DND-41 (cell line): ENCODE data around the gene GALNT18.

ENCODE experiments used
- ATAC-seq: fragments of 200-7000 bp; cut with Tn5 transposase; 3 replicates; pipeline ENCODE4 v1.9.1; 2021; ENCODE audit warnings: low read depth; ENCODE audit not compliant: insufficient read depth
- DNase-seq: peaks from one replicate; pipeline ENCODE4 v3.0.0-alpha.2; 2020
- H2AFZ ChIP-seq: 2 replicates; pipeline ENCODE4 v1.6.0; 2012; ENCODE audit warnings: low read depth, low read length
- H3K27ac ChIP-seq: 2 replicates; pipeline ENCODE4 v1.5.1; 2012; ENCODE audit warnings: low read length, inconsistent platforms
- H3K27me3 ChIP-seq: fragments of 200-600 bp; sonication (generic); 2 replicates; pipeline ENCODE4 v1.6.0; 2012; ENCODE audit warnings: low read length, mild to moderate bottlenecking, inconsistent platforms; ENCODE audit not compliant: insufficient read depth, poor library complexity
- H3K36me3 ChIP-seq: 2 replicates; pipeline ENCODE4 v1.5.1; 2012; ENCODE audit warnings: low read length, inconsistent platforms; ENCODE audit not compliant: insufficient read depth
- H3K4me1 ChIP-seq: 2 replicates; pipeline ENCODE4 v1.5.1; 2012; ENCODE audit warnings: mild to moderate bottlenecking, low read length; ENCODE audit not compliant: insufficient read depth
- H3K4me2 ChIP-seq: 2 replicates; pipeline ENCODE4 v1.6.0; 2012; ENCODE audit warnings: mild to moderate bottlenecking, moderate library complexity, low read length, inconsistent platforms; ENCODE audit not compliant: insufficient read depth
- H3K4me3 ChIP-seq, 2 experiments: fragments of 200-600 bp in 1 of 2; shearing (Covaris generic) in 1 of 2; 2 replicates each; pipeline ENCODE4 v1.5.1; 2012 to 2016; ENCODE audit warnings: inconsistent platforms in 2 of 2, low read length in 2 of 2, mild to moderate bottlenecking in 2 of 2, low read depth in 1 of 2, moderate library complexity in 1 of 2
- H3K79me2 ChIP-seq: 2 replicates; pipeline ENCODE4 v1.6.0; 2012; ENCODE audit warnings: low read length, inconsistent platforms; ENCODE audit not compliant: insufficient read depth
- H3K9ac ChIP-seq: 2 replicates; pipeline ENCODE4 v1.6.0; 2012; ENCODE audit warnings: low read depth, mild to moderate bottlenecking, inconsistent platforms, low read length, moderate library complexity
- H3K9me3 ChIP-seq: 2 replicates; pipeline ENCODE4 v1.5.1; 2012; ENCODE audit warnings: low read length, moderate library complexity, mild to moderate bottlenecking, inconsistent platforms; ENCODE audit not compliant: insufficient read depth, severe bottlenecking
- H4K20me1 ChIP-seq: 2 replicates; pipeline ENCODE4 v1.6.0; 2012; ENCODE audit warnings: low read length; ENCODE audit not compliant: insufficient read depth
- CTCF ChIP-seq: IDR thresholded peaks from 2 replicates; pipeline ENCODE4 v1.5.1; 2012; ENCODE audit warnings: borderline replicate concordance, low read length, moderate library complexity, mild to moderate bottlenecking; ENCODE audit not compliant: poor library complexity, severe bottlenecking; ENCODE audit errors: extremely low read depth
- EZH2 ChIP-seq: IDR thresholded peaks from 3 replicates; pipeline ENCODE4 v1.6.1; 2012; ENCODE audit warnings: borderline replicate concordance, low read depth, mild to moderate bottlenecking, moderate library complexity, low read length, inconsistent platforms; ENCODE audit not compliant: severe bottlenecking

The GALNT18 gene

GRCh38 chr11:11621573-11622339 lies at the start of gene GALNT18:
Gene GALNT18 (minus strand): TSS chr11:11622005.
- no peak within 1 kb of the TSS for H3K4me3 ChIP-seq
- DNase-seq = no peak
- H3K9ac ChIP-seq = no peak within 1 kb of the TSS
- H2AFZ ChIP-seq = no peak within 1 kb of the TSS
- no peaks in the 10 kb centered on the region for H3K27me3 ChIP-seq
- H3K36me3 ChIP-seq = no peaks in the 10 kb centered on the region
- H3K79me2 ChIP-seq = no peaks in the 10 kb centered on the region
- H3K4me2 ChIP-seq = no peak within 1 kb of the TSS
- TF ChIP-seq CTCF (no peak), EZH2 (no peak)
- ATAC-seq = no peak
- no peaks in the 10 kb centered on the region for H3K9me3 ChIP-seq
- no peaks in the 10 kb centered on the region for H3K4me1 ChIP-seq
- H4K20me1 ChIP-seq = no peaks in the 10 kb centered on the region
- no peak within 1 kb of the TSS for H3K27ac ChIP-seq

GRCh38 chr11:11670574-11670973 lies 48.8 kb upstream of the GALNT18 start:
- TF ChIP-seq CTCF = no peak
- TF ChIP-seq EZH2 = no peak
- DNase-seq (no peak), ATAC-seq (no peak)
- no peak overlapping the region for H3K4me3 ChIP-seq
- no peaks in the 10 kb centered on the region for H4K20me1 ChIP-seq
- H3K27ac ChIP-seq = no peak overlapping the region
- no peak overlapping the region for H3K4me2 ChIP-seq
- H3K4me1 ChIP-seq = no peaks in the 10 kb centered on the region
- H3K9ac ChIP-seq = no peak overlapping the region
- peaks cover 25% of the 10 kb centered on the region for H3K27me3 ChIP-seq
- H2AFZ ChIP-seq = no peak overlapping the region
- no peaks in the 10 kb centered on the region for H3K9me3 ChIP-seq
- no peaks in the 10 kb centered on the region for H3K79me2 ChIP-seq
- H3K36me3 ChIP-seq = no peaks in the 10 kb centered on the region

GRCh38 chr11:11669233-11669846 lies 47.5 kb upstream of the GALNT18 start:
- H4K20me1 ChIP-seq = no peaks in the 10 kb centered on the region
- H3K79me2 ChIP-seq = no peaks in the 10 kb centered on the region
- no peak overlapping the region for H3K4me3 ChIP-seq
- no peaks in the 10 kb centered on the region for H3K9me3 ChIP-seq
- H2AFZ ChIP-seq = no peak overlapping the region
- ATAC-seq (no peak), DNase-seq (no peak)
- no peak overlapping the region for H3K4me2 ChIP-seq
- no peak overlapping the region for H3K9ac ChIP-seq
- TF ChIP-seq EZH2 (no peak), CTCF (no peak)
- no peaks in the 10 kb centered on the region for H3K4me1 ChIP-seq
- H3K27ac ChIP-seq = no peak overlapping the region
- H3K36me3 ChIP-seq = no peaks in the 10 kb centered on the region
- peaks cover 30% of the 10 kb centered on the region for H3K27me3 ChIP-seq
